ENCODE results near the gene HTT-AS.

GRCh38 chr4:3107691-3108121 is 33.4 kb upstream of the HTT-AS start:
- TF ChIP-seq CTCF (IDR thresholded peaks at IDR 0.05; ENCODE audit: insufficient read depth, low read length, poor library complexity, severe bottlenecking) (no peak), EZH2phosphoT487 (conservative IDR thresholded peaks at IDR 0.05; ENCODE audit: low read length) (no peak)
